ENCODE measurements around the gene TRIM41. TPM values are rescaled to one million over a fixed set of nuclear protein-coding genes. Genes with fewer than 3 reads are reported as not detected.

The TRIM41 gene
- polyA plus RNA-seq, 1 of the 3 experiments (the other 2 are of a cell fraction) = 35.9 TPM

DNA sequence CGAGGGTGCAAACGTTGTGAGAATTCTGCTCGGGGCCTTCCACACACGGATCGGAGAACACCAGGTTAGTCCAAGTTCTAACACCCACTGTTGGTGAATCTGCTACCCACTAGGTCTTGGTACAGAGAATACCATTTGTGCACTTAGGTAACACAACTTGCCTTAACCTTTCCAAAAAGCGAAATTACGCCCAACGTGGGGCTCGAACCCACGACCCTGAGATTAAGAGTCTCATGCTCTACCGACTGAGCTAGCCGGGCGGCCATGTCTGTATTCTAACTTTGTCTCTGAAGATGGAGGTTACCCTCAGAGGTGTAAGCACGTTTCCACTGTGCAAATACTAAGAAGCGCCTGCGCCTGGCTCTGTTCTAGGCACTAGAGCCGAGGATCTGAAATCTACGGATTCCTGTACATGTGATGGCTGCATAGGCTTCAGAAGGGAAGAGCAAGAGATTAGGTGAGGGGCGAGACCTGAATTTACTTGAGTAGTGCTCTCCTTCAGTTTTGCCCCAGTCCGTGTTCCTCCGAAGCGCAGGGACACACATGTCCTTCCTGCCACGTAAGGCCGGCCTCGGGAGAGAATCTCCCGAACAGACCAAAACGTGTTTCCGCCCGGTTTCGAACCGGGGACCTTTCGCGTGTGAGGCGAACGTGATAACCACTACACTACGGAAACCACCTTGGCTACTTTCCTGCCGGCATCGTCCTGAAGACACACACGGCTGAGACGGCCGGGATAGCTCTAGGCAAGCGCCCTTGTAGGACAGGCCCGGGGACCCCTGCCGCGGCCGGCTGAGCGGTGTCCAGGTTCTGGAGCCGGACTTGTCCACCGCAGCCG, 1.1 kb upstream of the TRIM41 start (continued):
- TF ChIP-seq EZH2phosphoT487 (IDR thresholded peaks at IDR 0.05; ENCODE audit: borderline replicate concordance, low read depth) (no peak), RXRA (IDR thresholded peaks at IDR 0.05; ENCODE audit: borderline replicate concordance, low read depth) (peak; percentile 57; the same call in 1 of the 2 replicates), POLR2AphosphoS5 (IDR thresholded peaks at IDR 0.05; ENCODE audit: low read depth, low read length) (no peak), RCOR1 (IDR thresholded peaks at IDR 0.05; ENCODE audit: low read length) (peak; percentile 46; the same call in 1 of the 2 replicates), MEF2A (IDR thresholded peaks at IDR 0.05; ENCODE audit: borderline replicate concordance, low read depth) (no peak), NRF1 (IDR thresholded peaks at IDR 0.05; ENCODE audit: low read depth, low read length) (no peak; the same call in 1 of the 2 replicates), RAD21 (IDR thresholded peaks at IDR 0.05; ENCODE audit: low read length) (no peak), TCF12 (IDR thresholded peaks at IDR 0.05) (no peak; the same call in 1 of the 2 replicates), EP300 (IDR thresholded peaks at IDR 0.05; ENCODE audit: borderline replicate concordance in 1 of 2, low read depth in 1 of 2, low read length in 1 of 2) (no peak), TAF1 (IDR thresholded peaks at IDR 0.05; ENCODE audit: borderline replicate concordance, low read depth, low read length) (peak; percentile 29; the same call in 1 of the 2 replicates)
- TF ChIP-seq, protein P1, sequence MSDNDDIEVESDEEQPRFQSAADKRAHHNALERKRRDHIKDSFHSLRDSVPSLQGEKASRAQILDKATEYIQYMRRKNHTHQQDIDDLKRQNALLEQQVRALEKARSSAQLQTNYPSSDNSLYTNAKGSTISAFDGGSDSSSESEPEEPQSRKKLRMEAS (IDR thresholded peaks at IDR 0.05; ENCODE audit: low read depth) = peak; percentile 70
- TF ChIP-seq, protein P2, sequence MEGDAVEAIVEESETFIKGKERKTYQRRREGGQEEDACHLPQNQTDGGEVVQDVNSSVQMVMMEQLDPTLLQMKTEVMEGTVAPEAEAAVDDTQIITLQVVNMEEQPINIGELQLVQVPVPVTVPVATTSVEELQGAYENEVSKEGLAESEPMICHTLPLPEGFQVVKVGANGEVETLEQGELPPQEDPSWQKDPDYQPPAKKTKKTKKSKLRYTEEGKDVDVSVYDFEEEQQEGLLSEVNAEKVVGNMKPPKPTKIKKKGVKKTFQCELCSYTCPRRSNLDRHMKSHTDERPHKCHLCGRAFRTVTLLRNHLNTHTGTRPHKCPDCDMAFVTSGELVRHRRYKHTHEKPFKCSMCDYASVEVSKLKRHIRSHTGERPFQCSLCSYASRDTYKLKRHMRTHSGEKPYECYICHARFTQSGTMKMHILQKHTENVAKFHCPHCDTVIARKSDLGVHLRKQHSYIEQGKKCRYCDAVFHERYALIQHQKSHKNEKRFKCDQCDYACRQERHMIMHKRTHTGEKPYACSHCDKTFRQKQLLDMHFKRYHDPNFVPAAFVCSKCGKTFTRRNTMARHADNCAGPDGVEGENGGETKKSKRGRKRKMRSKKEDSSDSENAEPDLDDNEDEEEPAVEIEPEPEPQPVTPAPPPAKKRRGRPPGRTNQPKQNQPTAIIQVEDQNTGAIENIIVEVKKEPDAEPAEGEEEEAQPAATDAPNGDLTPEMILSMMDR (IDR thresholded peaks at IDR 0.05) = no peak

DNA sequence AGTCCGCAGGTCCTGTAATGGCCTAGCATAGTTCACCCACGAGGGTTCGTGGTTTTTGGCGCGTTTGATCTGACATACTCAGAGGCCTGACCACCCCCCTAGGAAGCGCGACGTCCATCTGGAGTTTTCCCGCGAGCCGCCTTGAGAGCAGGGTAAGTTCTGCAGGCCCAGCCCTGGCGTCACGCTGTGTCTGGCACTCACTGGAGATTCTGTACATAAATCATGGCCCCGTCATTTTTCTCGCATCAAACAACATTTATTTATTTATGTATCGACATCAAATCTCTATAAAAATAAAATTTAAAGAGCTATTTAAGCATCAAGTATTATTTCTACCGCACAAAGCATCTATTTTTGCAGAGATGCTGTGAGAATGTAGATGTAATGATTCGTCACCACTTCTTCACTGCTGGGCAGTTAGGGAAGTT, 437 bp upstream of the TRIM41 start:
- peaks cover 0 to 18% of the 10 kb centered on the region in 2 experiments; a peak in 2 of 4 replicates for H3K4me1 ChIP-seq (ENCODE audit: control insufficient read depth in 1 of 2, insufficient read depth in 2 of 2, low read depth in 1 of 2, low read length in 1 of 2)
- H3F3A ChIP-seq (replicated peaks; ENCODE audit: insufficient read depth) = peaks cover 38% of the 10 kb centered on the region
- H3K4me3 ChIP-seq (ENCODE audit: low read depth in 2 of 2, low read length in 1 of 2) = peak overlapping the region; percentile 67 to 86
- ChIA-PET POLR2A (interaction anchor here (1.0 to 3.4 kb wide), 4 partner anchors 12 to 39 kb away, joined by 4 to 29 read pairs (median 6); partner anchors contain the start of gene TRIM52), CTCF (interaction anchor here (1.0 to 3.5 kb wide), 6 partner anchors 11 to 50 kb away, joined by 3 to 14 read pairs (median 6); no protein-coding TSS in a partner anchor)
- no peak for DNase-seq
- H3K9me3 ChIP-seq = no peaks in the 10 kb centered on the region
- peaks cover 2 to 8% of the 10 kb centered on the region in 2 experiments for H3K36me3 ChIP-seq (replicated peaks in 1 of 2; ENCODE audit: control insufficient read depth in 1 of 2, insufficient read depth in 2 of 2, low read length in 1 of 2)
- TF ChIP-seq, protein P1 (IDR thresholded peaks at IDR 0.05; ENCODE audit: low read depth) = peak; percentile 20
- TF ChIP-seq, protein P3, sequence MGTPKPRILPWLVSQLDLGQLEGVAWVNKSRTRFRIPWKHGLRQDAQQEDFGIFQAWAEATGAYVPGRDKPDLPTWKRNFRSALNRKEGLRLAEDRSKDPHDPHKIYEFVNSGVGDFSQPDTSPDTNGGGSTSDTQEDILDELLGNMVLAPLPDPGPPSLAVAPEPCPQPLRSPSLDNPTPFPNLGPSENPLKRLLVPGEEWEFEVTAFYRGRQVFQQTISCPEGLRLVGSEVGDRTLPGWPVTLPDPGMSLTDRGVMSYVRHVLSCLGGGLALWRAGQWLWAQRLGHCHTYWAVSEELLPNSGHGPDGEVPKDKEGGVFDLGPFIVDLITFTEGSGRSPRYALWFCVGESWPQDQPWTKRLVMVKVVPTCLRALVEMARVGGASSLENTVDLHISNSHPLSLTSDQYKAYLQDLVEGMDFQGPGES (IDR thresholded peaks at IDR 0.05; ENCODE audit: low read depth, low read length) = no peak
- peak overlapping the region; percentile 71; the same call in 1 of the 2 replicates for H2AFZ ChIP-seq (ENCODE audit: low read depth)
- H3K79me2 ChIP-seq (ENCODE audit: insufficient read depth) = peaks cover 39% of the 10 kb centered on the region
- peak overlapping the region; percentile 95 for H3K9ac ChIP-seq
- H3K27ac ChIP-seq (ENCODE audit: low read depth in 2 of 2, low read length in 1 of 2) = peak overlapping the region; percentile 97 to 98
- WGBS (ENCODE audit: low lambda C conversion rate) = under 1% methylated on average over 12 of the region's 18 CpGs
- H3K27me3 ChIP-seq (ENCODE audit: insufficient read depth) = no peaks in the 10 kb centered on the region
- H4K20me1 ChIP-seq (ENCODE audit: insufficient read depth) = peaks cover 4% of the 10 kb centered on the region
- H3K9me2 ChIP-seq = no peaks in the 10 kb centered on the region
- peak overlapping the region; percentile 97 for H3K4me2 ChIP-seq
